Mesendoderm (in vitro differentiated cells): Measurements from ENCODE around the gene SPAG6.
A peak's percentile ranks its signal among the peaks of the same experiment; 100 is the strongest.

Experiments used
- DNase-seq: peaks from one replicate; pipeline ENCODE4 v3.0.0; 2013
- H2AK5ac ChIP-seq: 2 replicates; pipeline ENCODE4 v1.6.1; 2013; ENCODE audit warnings: low read length, inconsistent platforms
- H2BK120ac ChIP-seq: 2 replicates; pipeline ENCODE4 v1.6.1; 2013; ENCODE audit warnings: low read depth, mild to moderate bottlenecking, low read length, moderate library complexity, mixed read lengths
- H2BK15ac ChIP-seq: replicated peaks from 2 replicates; pipeline ENCODE4 v1.6.1; 2013; ENCODE audit warnings: low read depth, mild to moderate bottlenecking, moderate library complexity
- H2BK5ac ChIP-seq: 2 replicates; pipeline ENCODE4 v1.6.1; 2013; ENCODE audit warnings: low read length, inconsistent platforms
- H3K18ac ChIP-seq: 2 replicates; pipeline ENCODE4 v1.6.1; 2013; ENCODE audit warnings: mild to moderate bottlenecking, low read length, mixed read lengths
- H3K23ac ChIP-seq: one replicate; pipeline ENCODE4 v1.6.1; 2013; ENCODE audit warnings: low read length
- H3K27ac ChIP-seq: 2 replicates; pipeline ENCODE4 v1.5.1; 2013; ENCODE audit warnings: low read depth, mild to moderate bottlenecking, inconsistent platforms, low read length, moderate library complexity
- H3K27me3 ChIP-seq: 2 replicates; pipeline ENCODE4 v1.6.1; 2013; ENCODE audit warnings: low read length, control low read depth, mild to moderate bottlenecking, inconsistent platforms; ENCODE audit not compliant: insufficient read depth, poor library complexity
- H3K36me3 ChIP-seq: 2 replicates; pipeline ENCODE4 v1.6.1; 2013; ENCODE audit warnings: low read length, inconsistent platforms; ENCODE audit not compliant: control insufficient read depth, insufficient read depth
- H3K4ac ChIP-seq: one replicate; pipeline ENCODE4 v1.6.1; 2013; ENCODE audit warnings: low read depth, mild to moderate bottlenecking, low read length, moderate library complexity
- H3K4me1 ChIP-seq: 2 replicates; pipeline ENCODE4 v1.6.1; 2013; ENCODE audit warnings: low read depth, low read length, inconsistent platforms; ENCODE audit not compliant: control insufficient read depth
- H3K4me2 ChIP-seq: 2 replicates; pipeline ENCODE4 v1.6.1; 2013; ENCODE audit warnings: low read length
- H3K4me3 ChIP-seq: 2 replicates; pipeline ENCODE4 v1.5.1; 2013; ENCODE audit warnings: mild to moderate bottlenecking, low read length
- H3K56ac ChIP-seq: one replicate; pipeline ENCODE4 v1.6.1; 2013; ENCODE audit warnings: low read length
- H3K79me1 ChIP-seq: 2 replicates; pipeline ENCODE4 v1.6.1; 2013; ENCODE audit warnings: low read length, inconsistent platforms
- H3K79me2 ChIP-seq: 2 replicates; pipeline ENCODE4 v1.6.1; 2013; ENCODE audit warnings: mild to moderate bottlenecking, low read length; ENCODE audit not compliant: control insufficient read depth, insufficient read depth
- H3K9ac ChIP-seq: 2 replicates; pipeline ENCODE4 v1.6.1; 2013; ENCODE audit warnings: low read length, inconsistent platforms
- H4K5ac ChIP-seq: one replicate; pipeline ENCODE4 v1.6.1; 2013; ENCODE audit warnings: low read length
- H4K8ac ChIP-seq: one replicate; pipeline ENCODE4 v1.6.1; 2013; ENCODE audit warnings: low read depth, mild to moderate bottlenecking, control low read depth, low read length, moderate library complexity
- WGBS: extraction: QIAGEN DNeasy Blood & Tissue Kit; methylation state at CpG from one replicate; pipeline ENCODE4 v1.1.7; 2013; ENCODE audit warnings: low lambda C conversion rate, missing lambda C conversion rate; ENCODE audit not compliant: insufficient coverage; ENCODE audit errors: extremely low coverage; 5-methylcytosine and 5-hydroxymethylcytosine counted together

The SPAG6 gene

DNA sequence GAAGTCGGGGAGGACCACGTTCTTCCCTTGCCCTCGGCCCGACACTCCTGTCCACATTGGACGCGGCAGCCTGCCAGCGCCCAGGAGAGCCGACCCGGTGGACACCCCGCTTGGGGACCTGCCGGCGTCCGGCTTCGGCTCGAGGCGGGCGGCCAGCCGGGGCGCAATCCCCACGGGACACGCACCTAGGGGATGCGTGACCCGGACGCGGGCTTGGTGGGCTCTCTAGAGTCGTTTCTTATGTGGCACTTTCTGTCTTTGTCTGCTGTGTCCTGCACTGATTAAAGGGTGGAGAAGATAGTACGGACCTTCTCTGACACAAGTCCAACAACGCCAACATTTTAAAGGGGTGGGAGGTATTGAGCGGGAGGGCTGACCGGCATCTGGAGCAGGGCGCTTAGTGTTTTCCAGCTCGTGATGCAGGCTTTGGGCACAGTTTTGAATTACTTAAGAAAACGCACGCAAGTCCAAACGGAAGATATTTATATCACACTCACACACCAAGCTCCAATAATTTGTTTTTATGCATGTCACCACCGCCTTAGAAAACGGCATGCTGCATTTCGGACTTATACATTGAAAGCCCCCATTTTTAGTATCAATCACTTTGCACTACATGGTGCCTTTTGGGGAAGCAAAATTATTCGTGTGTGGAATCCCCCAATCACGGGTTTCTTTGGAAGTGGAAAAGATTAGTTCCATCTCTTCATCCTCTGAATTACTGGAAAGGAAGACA, 3.9 kb upstream of the SPAG6 start:
- no peak overlapping the region for H2AK5ac ChIP-seq
- peak overlapping the region; percentile 44 for H3K4me2 ChIP-seq
- H4K8ac ChIP-seq, result no peak overlapping the region
- no peak overlapping the region for H2BK15ac ChIP-seq
- DNase-seq, result peak; percentile 29
- no peak overlapping the region for H2BK5ac ChIP-seq
- no peak overlapping the region for H3K23ac ChIP-seq
- WGBS, result no CpG with 5 or more reads among the region's 40 CpGs
- no peak overlapping the region for H2BK120ac ChIP-seq
- no peak overlapping the region for H3K4ac ChIP-seq
- H3K9ac ChIP-seq, result peak overlapping the region; percentile 26
- no peaks in the 10 kb centered on the region for H3K79me2 ChIP-seq
- H3K79me1 ChIP-seq, result no peaks in the 10 kb centered on the region
- H3K27ac ChIP-seq, result no peak overlapping the region
- H3K18ac ChIP-seq, result peak overlapping the region; percentile 16
- no peaks in the 10 kb centered on the region for H3K36me3 ChIP-seq
- H3K27me3 ChIP-seq, result peaks cover 52% of the 10 kb centered on the region
- no peak overlapping the region for H3K4me3 ChIP-seq
- H3K4me1 ChIP-seq, result no peaks in the 10 kb centered on the region
- no peak overlapping the region for H4K5ac ChIP-seq
- peak overlapping the region; percentile 77 for H3K56ac ChIP-seq

DNA sequence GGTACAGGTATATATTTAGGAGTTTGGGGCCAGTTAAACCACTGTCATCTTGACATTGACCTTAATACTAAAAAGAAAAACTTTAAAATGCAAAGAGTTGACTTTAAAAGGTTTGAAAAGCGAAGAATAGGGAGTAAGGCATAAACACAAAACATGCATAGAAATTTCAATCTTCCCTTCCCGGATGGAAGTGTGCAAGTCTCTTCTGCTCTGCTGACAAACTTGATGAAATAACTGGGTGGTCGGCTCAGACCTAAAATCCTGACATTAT, 3.4 kb upstream of the SPAG6 start:
- Histone ChIP-seq H3K36me3 (no peaks in the 10 kb centered on the region), H3K56ac (no peak overlapping the region), H2BK120ac (no peak overlapping the region), H3K4ac (no peak overlapping the region), H3K27me3 (peaks cover 49% of the 10 kb centered on the region), H3K79me1 (no peaks in the 10 kb centered on the region), H3K18ac (no peak overlapping the region), H3K4me1 (no peaks in the 10 kb centered on the region), H3K9ac (no peak overlapping the region), H3K4me2 (no peak overlapping the region), H2BK5ac (no peak overlapping the region), H2BK15ac (no peak overlapping the region), H3K4me3 (no peak overlapping the region), H3K23ac (no peak overlapping the region), H4K5ac (no peak overlapping the region), H4K8ac (no peak overlapping the region), H3K27ac (no peak overlapping the region), H2AK5ac (no peak overlapping the region), H3K79me2 (no peaks in the 10 kb centered on the region)
- no CpG with 5 or more reads among the region's 3 CpGs for WGBS
- DNase-seq, result no peak

- Histone ChIP-seq H2BK5ac (no peak overlapping the region), H3K36me3 (no peaks in the 10 kb centered on the region), H3K56ac (no peak overlapping the region), H3K79me2 (no peaks in the 10 kb centered on the region), H2BK15ac (no peak overlapping the region), H4K8ac (no peak overlapping the region), H2BK120ac (no peak overlapping the region), H3K79me1 (no peaks in the 10 kb centered on the region), H3K27ac (no peak overlapping the region), H3K4ac (no peak overlapping the region), H2AK5ac (no peak overlapping the region), H3K4me2 (no peak overlapping the region), H4K5ac (no peak overlapping the region), H3K18ac (no peak overlapping the region), H3K23ac (no peak overlapping the region), H3K4me3 (no peak overlapping the region), H3K9ac (no peak overlapping the region), H3K4me1 (no peaks in the 10 kb centered on the region), H3K27me3 (peaks cover 45% of the 10 kb centered on the region)
- DNase-seq, result no peak
- WGBS, result no CpG with 5 or more reads among the region's 3 CpGs
These were observed 2.9 kb upstream of the SPAG6 start for GRCh38 chr10:22342421-22342820.

GRCh38 chr10:22343731-22344130, 1.6 kb upstream of the SPAG6 start:
- no peak overlapping the region for H3K9ac ChIP-seq
- no peak overlapping the region for H2AK5ac ChIP-seq
- no peak overlapping the region for H3K18ac ChIP-seq
- H2BK5ac ChIP-seq, result no peak overlapping the region
- WGBS, result no CpG with 5 or more reads among the region's 3 CpGs
- H3K79me1 ChIP-seq, result no peaks in the 10 kb centered on the region
- H3K27me3 ChIP-seq, result peaks cover 38% of the 10 kb centered on the region
- no peak overlapping the region for H3K4me3 ChIP-seq
- H3K4me1 ChIP-seq, result no peaks in the 10 kb centered on the region
- no peak for DNase-seq
- H3K79me2 ChIP-seq, result no peaks in the 10 kb centered on the region
- H3K4ac ChIP-seq, result no peak overlapping the region
- H3K56ac ChIP-seq, result no peak overlapping the region
- H2BK120ac ChIP-seq, result no peak overlapping the region
- no peak overlapping the region for H4K5ac ChIP-seq
- no peak overlapping the region for H3K27ac ChIP-seq
- H2BK15ac ChIP-seq, result no peak overlapping the region
- no peak overlapping the region for H3K4me2 ChIP-seq
- H3K23ac ChIP-seq, result no peak overlapping the region
- H3K36me3 ChIP-seq, result no peaks in the 10 kb centered on the region
- H4K8ac ChIP-seq, result no peak overlapping the region

DNA sequence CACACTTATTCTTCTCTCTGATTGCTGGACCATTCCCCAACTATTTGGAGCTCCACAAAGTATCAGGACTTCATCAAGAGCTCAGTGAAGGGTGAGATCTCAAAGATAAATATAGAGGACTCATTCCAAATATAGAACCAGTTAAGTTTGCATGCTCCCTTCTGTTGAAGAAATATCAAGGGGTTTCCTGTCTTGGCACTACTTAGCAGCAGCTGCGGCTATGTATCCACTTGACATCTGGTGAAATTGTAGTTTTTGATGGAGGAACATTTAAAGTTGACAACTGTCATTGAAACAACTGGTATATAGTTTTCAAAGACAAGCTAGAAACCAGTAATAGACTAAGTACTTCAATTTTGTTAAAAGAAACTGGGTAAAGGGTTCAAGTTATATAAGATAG, 1.0 kb upstream of the SPAG6 start:
- H3K27ac ChIP-seq, result no peak overlapping the region
- H3K79me1 ChIP-seq, result no peaks in the 10 kb centered on the region
- H2AK5ac ChIP-seq, result no peak overlapping the region
- no peak overlapping the region for H4K8ac ChIP-seq
- H3K36me3 ChIP-seq, result no peaks in the 10 kb centered on the region
- H3K4me1 ChIP-seq, result no peaks in the 10 kb centered on the region
- no peak overlapping the region for H3K9ac ChIP-seq
- H3K23ac ChIP-seq, result no peak overlapping the region
- H2BK5ac ChIP-seq, result no peak overlapping the region
- H3K18ac ChIP-seq, result no peak overlapping the region
- no peak for DNase-seq
- peaks cover 36% of the 10 kb centered on the region for H3K27me3 ChIP-seq
- no peak overlapping the region for H2BK15ac ChIP-seq
- no CpG with 5 or more reads among the region's 1 CpG for WGBS
- H4K5ac ChIP-seq, result no peak overlapping the region
- H3K79me2 ChIP-seq, result no peaks in the 10 kb centered on the region
- H2BK120ac ChIP-seq, result no peak overlapping the region
- no peak overlapping the region for H3K4me3 ChIP-seq
- no peak overlapping the region for H3K4me2 ChIP-seq
- H3K56ac ChIP-seq, result no peak overlapping the region
- no peak overlapping the region for H3K4ac ChIP-seq

- Histone ChIP-seq H3K79me2 (no peaks in the 10 kb centered on the region), H3K27ac (no peak overlapping the region), H3K4me2 (peak overlapping the region; percentile 27), H4K8ac (no peak overlapping the region), H2BK15ac (no peak overlapping the region), H3K79me1 (no peaks in the 10 kb centered on the region), H3K4me1 (no peaks in the 10 kb centered on the region), H3K4ac (no peak overlapping the region), H3K4me3 (no peak overlapping the region), H3K18ac (no peak overlapping the region), H3K27me3 (peaks cover 36% of the 10 kb centered on the region), H2BK5ac (no peak overlapping the region), H2BK120ac (no peak overlapping the region), H4K5ac (no peak overlapping the region), H3K36me3 (no peaks in the 10 kb centered on the region), H3K9ac (no peak overlapping the region), H3K56ac (no peak overlapping the region), H3K23ac (peak overlapping the region; percentile 15), H2AK5ac (no peak overlapping the region)
- WGBS, result no CpG with 5 or more reads among the region's 26 CpGs
- DNase-seq, result no peak
These were observed 455 bp upstream of the SPAG6 start for GRCh38 chr10:22344781-22345300.
